ENCODE data around the gene LIM2.
"Not testable (repeated sequence)": the region's sequence is repeated elsewhere in the genome, so short reads cannot be mapped to it uniquely, and the experiment has no call there.

The LIM2 gene

GRCh38 chr19:51387924-51388389, at the start of gene LIM2:
Gene LIM2 (minus strand): TSS chr19:51387974. CDS start chr19:51387443, 531 bp downstream.
- no peak for DNase-seq (ENCODE audit: low read depth)

- no peak for DNase-seq (ENCODE audit: low read depth)
These were observed 46.7 kb upstream of the LIM2 start for GRCh38 chr19:51434456-51434855.

DNA sequence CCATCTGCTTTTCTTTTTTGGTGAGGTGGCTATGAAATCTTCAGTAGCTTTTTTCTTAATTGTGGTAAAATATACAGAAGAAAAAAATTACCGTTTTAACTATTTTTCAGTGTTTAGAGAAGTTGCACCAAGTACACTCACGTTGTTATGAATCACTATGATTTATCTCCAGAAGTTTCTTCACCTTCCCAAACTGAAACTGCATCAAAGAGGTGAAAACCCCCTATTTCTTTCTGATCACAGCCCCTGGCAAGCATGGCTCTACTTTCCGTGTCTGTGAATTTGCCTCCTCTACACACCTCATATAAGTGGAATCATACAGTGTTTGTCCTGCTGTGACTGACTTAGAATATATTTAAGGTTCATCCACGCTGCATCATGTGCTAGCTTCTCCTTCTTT, 45.3 kb upstream of the LIM2 start:
- no peak for DNase-seq (ENCODE audit: low read depth)

GRCh38 chr19:51431124-51431523, 43.4 kb upstream of the LIM2 start:
- DNase-seq (ENCODE audit: low read depth): no peak

DNA sequence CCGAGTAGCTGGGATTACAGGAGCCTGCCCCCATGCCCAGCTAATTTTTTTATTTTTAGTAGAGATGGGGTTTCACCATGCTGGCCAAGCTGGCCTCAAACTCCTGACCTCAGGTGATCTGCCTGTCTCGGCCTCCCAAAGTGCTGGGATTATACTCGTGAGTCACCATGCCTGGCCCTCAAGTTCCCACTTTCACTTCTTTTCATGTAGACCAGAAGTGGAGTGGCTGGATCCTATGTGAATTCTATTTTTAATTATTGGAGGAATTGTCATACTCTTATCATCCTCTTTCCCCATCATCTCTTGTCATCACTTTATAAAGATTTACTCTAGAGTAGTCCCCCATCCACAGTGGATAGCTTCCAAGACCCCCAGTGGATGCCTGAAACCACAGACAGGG, 42.4 kb upstream of the LIM2 start:
- DNase-seq (ENCODE audit: low read depth): no peak

GRCh38 chr19:51427201-51427600, 39.4 kb upstream of the LIM2 start:
- no peak for DNase-seq (ENCODE audit: low read depth)

DNA sequence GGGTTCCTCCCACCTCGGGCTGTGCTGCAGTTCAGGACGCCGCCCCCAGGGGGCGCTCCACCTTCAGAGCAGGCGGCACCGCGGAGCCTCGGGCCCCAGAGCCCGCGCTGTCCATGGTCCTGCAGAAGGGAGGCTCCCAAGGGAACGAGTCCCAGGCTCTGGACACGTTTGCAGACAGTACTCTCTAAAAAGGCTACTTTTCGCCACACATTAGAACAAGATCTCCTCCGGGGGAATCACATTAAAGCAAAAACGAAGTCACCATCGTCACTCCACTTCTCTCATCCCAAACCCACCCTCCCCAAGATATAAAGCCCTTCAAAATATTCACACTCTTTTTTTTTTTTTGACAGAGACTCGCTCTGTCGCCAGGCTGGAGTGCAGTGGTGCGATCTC, 34.3 kb upstream of the LIM2 start:
- peak; percentile 82 for DNase-seq (ENCODE audit: low read depth)

- DNase-seq (ENCODE audit: low read depth): no peak
These were observed 33.7 kb upstream of the LIM2 start for GRCh38 chr19:51421229-51422052.

GRCh38 chr19:51420511-51420910, 32.7 kb upstream of the LIM2 start:
- DNase-seq (ENCODE audit: low read depth): not testable (repeated sequence)

- no peak for DNase-seq (ENCODE audit: low read depth)
These were observed 30.9 kb upstream of the LIM2 start for GRCh38 chr19:51418707-51419106.

DNA sequence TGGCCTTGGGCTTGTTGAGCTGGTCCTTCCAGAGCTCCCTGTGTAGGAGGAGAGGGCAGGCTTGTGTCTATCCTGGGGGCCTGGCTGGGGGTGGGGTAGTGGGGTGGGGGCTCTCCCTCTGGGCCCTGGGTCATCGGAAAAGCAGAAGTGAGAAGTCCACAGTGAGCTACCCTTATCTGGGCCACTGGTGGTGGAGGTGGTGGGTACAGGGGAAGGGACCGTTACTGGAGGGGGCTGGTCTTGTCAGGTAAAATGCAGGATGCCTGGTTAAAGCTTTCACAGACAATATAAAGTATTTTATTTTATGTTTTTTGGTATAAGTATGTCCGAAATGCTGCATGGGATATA, 30.0 kb upstream of the LIM2 start:
- DNase-seq (ENCODE audit: low read depth): no peak

DNA sequence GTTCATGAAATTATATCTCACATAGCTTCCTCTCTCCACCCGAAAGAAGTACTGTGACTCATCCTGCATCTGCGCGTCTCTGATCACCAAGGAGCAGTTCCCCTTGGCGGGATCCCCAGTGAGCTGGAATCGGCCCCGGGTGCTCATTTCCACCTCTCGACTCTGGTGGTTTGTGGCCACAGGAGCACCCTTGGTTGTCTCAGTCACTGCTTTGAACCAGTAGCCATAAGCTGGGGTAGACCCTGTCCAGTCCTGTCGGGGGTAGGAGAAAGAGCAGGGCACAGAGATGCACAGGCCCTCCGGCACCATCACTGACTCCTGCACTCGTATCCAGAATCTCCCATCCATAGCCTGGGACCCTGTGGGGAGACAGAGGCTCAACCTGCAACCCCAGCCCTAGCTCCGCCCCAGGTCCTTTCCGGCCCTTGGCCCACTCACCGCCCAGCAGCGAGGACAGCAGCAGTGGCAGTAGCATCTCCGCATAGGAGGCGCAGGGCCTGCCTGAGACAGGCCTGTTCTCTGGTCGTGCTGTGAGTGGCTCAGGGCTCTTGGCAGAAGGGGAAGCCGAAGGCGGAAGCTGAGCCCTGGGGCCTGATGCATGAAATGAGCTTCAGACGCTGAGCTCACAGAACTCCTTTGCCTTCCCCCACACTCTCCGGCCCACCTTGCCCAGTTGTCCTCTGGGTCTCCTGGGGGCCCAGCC, 29.5 kb upstream of the LIM2 start, which contains the start of gene SIGLEC10:
Gene SIGLEC10 (minus strand): TSS at position 536 of the 703 bp plus-strand sequence. CDS start 61 bp downstream, at position 475.
- DNase-seq (ENCODE audit: low read depth): no peak

GRCh38 chr19:51416422-51416821, 28.6 kb upstream of the LIM2 start:
- DNase-seq (ENCODE audit: low read depth): not testable (repeated sequence)

DNA sequence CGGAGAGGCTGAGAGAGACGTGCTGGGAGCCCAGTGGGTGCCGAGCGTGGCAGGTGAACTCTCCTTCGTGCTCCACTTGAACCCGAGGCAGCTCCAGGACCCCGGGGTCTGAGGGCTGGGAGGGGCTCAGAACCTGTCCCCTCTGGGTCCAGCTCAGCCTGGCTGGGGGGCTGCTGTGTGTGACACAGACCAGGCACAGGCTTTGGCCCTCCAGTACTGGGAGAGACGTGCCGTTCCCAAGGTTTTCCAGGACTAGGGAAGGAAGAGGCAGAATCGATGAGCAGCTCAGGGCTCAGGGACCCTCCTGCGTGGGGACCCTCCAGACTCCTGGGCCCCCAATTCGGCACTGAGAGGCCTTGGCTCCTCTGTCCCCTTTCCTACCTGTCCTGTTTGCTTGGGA, 27.4 kb upstream of the LIM2 start:
- no peak for DNase-seq (ENCODE audit: low read depth)

GRCh38 chr19:51410950-51411748, 23.4 kb upstream of the LIM2 start:
- DNase-seq (ENCODE audit: low read depth): no peak

- DNase-seq (ENCODE audit: low read depth): no peak
These were observed 19.8 kb upstream of the LIM2 start for GRCh38 chr19:51407511-51408131.

GRCh38 chr19:51402117-51402516, 14.3 kb upstream of the LIM2 start:
- no peak for DNase-seq (ENCODE audit: low read depth)

- DNase-seq (ENCODE audit: low read depth): not testable (repeated sequence)
These were observed 12.2 kb upstream of the LIM2 start for GRCh38 chr19:51399936-51400335.

DNA sequence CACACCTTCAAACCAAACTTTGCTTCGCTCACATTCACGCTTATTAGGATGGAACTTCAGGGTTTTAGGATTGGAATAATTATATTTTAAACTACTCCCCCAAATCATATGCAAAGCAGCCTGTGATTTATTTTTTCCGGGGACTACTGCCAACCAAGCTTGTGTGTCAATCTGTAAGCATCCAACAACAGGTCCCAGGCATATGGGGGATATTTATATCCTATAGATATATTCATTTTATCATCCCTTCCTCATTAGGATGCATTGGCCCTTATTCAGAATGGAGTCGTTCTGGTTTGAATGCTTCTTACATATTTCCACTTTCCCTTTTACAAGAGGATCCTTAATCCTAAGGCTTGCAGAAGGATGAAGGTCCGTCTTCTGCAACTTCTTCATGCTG, 11.5 kb upstream of the LIM2 start:
- DNase-seq (ENCODE audit: low read depth): no peak

DNA sequence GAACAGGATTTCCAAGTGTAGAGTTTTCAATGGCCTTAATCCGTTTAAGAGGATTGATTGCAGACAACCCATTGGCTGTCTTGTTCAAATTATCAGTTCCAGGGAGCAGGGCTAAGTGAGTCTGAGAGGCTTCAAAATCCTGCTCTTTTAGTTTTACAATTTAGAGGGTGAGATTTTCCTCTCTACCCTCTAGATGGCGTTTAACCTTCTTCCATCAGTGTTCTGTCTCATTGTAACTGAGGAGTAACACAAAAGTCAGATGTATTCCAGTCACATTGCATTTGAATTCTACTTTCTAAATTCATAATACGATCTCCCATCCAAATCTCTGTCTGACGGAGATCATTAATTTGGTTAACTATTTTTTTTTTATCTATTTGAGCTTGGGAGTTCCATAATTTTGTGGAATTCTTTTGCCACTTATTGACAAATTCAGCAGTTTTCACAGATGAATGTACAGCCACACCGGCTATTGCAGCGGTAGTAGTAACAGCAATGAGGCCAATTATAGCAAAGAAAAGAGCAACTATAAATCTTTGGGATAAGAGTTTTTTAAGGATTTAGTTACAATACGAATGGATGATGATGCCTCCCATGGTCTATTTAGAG, 10.4 kb upstream of the LIM2 start:
- no peak for DNase-seq (ENCODE audit: low read depth)

- DNase-seq (ENCODE audit: low read depth): not testable (repeated sequence)
These were observed 9.7 kb upstream of the LIM2 start for GRCh38 chr19:51397453-51397852.

DNA sequence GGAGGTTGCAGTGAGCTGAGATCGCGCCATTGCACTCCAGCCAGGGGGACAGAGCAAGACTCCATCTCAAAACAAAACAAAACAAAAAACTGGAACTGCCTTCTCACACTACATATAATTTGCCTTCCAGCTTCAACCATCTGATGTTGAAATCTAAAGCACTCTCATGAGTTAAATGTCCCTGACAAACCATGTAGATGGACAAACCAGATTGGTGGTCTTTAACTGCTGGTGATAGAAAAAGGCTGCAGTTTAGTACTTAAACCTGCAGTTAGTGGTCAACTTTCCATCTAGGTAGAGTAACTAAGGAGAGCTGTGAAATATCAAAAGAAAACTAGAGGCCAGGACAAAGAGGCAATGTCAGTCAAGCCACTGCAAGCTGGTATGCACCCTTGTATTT, 8.4 kb upstream of the LIM2 start:
- no peak for DNase-seq (ENCODE audit: low read depth)

Data from activated gamma-delta T cell treated with anti-CD3 and anti-CD28 coated beads, Interleukin-2, amount 50 U/mL, for 16 hours (primary cell).